ENCODE measurements around the gene LRRC9. TPM values are rescaled to one million over a fixed set of nuclear protein-coding genes. Genes with fewer than 3 reads are reported as not detected.

Gene LRRC9
- total and polyA plus RNA-seq, 2 donors (not counting 1 experiment from before 2014, with no cell fraction given), result not detected

- no peak for ATAC-seq (ENCODE audit: low read depth)
- Histone ChIP-seq H2AFZ (ENCODE audit: insufficient read depth, low read depth, low read length, poor library complexity, severe bottlenecking) (no peak overlapping the region), H3K27ac (ENCODE audit: low read length in 2 of 2) (no peak overlapping the region), H3K9me3 (ENCODE audit: control extremely low read depth in 1 of 3, control insufficient read depth in 2 of 3, insufficient read depth in 1 of 3, low read length in 2 of 3) (peaks cover 0 to 5% (median 0%) of the 10 kb centered on the region in 3 donors), H3K4me1 (ENCODE audit: control insufficient read depth in 2 of 2, insufficient read depth in 2 of 2, low read length in 2 of 2) (no peaks in the 10 kb centered on the region), H3K27me3 (replicated peaks in 1 of 4; ENCODE audit: control extremely low read depth in 1 of 4, control insufficient read depth in 3 of 4, insufficient read depth in 4 of 4, low read length in 3 of 4) (peaks cover 0 to 3% (median 1%) of the 10 kb centered on the region in 4 experiments), H4K20me1 (ENCODE audit: control insufficient read depth, insufficient read depth, low read length, poor library complexity, severe bottlenecking) (no peaks in the 10 kb centered on the region), H3K9ac (ENCODE audit: low read length) (no peak overlapping the region), H3K4me2 (replicated peaks; ENCODE audit: low read depth, low read length, poor library complexity, severe bottlenecking) (no peak overlapping the region), H3K4me3 (ENCODE audit: control extremely low read depth in 1 of 5, extremely low read depth in 1 of 5, insufficient read depth in 1 of 5, low read depth in 2 of 5, low read length in 4 of 5) (no peak overlapping the region), H3K36me3 (replicated peaks in 1 of 2; ENCODE audit: control extremely low read depth in 1 of 2, control insufficient read depth in 1 of 2, extremely low read depth in 1 of 2, insufficient read depth in 2 of 2, low read length in 1 of 2) (no peaks in the 10 kb centered on the region), H3K79me2 (ENCODE audit: control insufficient read depth, insufficient read depth, low read length) (no peaks in the 10 kb centered on the region)
- no peak for TF ChIP-seq CTCF (IDR thresholded peaks at IDR 0.05)
- TF ChIP-seq EZH2 (IDR thresholded peaks at IDR 0.05; ENCODE audit: borderline replicate concordance, insufficient read depth, low read depth, low read length, poor library complexity, severe bottlenecking), result no peak
- H3K4me1 Mint-ChIP-seq, result no peaks in the 10 kb centered on the region
- H3K4me3 Mint-ChIP-seq, result no peak overlapping the region
- H3K27me3 Mint-ChIP-seq, result peaks cover 10% of the 10 kb centered on the region
- H3K9me3 Mint-ChIP-seq (ENCODE audit: insufficient read depth), result no peaks in the 10 kb centered on the region
- H3K27ac Mint-ChIP-seq, result no peak overlapping the region
- no peak for DNase-seq
- WGBS (ENCODE audit: insufficient coverage), result 94% methylated on average over 2 of the region's 2 CpGs
- POLR2A ChIA-PET, result no interaction called here
- intact Hi-C loops (cut with micrococcal nuclease), result no loop called here
- CTCF ChIA-PET, result no interaction called here
Observed at GRCh38 chr14:59905188-59905587, 14.8 kb upstream of the LRRC9 start.

DNA sequence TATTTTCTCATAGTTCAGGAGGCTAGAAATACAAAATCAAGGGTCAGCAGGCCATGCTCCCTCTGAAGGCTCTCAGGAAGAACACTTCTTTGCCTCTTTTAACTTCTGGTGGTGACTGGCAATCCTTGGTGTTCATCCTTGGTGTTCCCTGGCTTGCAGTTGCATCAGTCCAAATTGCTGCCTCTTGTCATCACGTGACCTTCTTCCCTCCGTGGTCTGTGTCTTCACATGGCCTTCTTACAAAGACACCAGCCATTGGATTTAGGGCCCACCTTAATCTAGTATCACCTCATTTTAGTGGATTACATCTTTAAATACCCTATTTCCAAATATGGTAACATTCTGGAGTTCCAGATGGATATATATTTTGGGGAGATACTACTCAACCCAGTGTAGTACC lies 7.5 kb upstream of the LRRC9 start:
- no peaks in the 10 kb centered on the region for H3K9me3 Mint-ChIP-seq (ENCODE audit: insufficient read depth)
- no peak for TF ChIP-seq CTCF (IDR thresholded peaks at IDR 0.05)
- no peak for TF ChIP-seq EZH2 (IDR thresholded peaks at IDR 0.05; ENCODE audit: borderline replicate concordance, insufficient read depth, low read depth, low read length, poor library complexity, severe bottlenecking)
- no peak overlapping the region for H3K9ac ChIP-seq (ENCODE audit: low read length)
- no peaks in the 10 kb centered on the region for H3K36me3 ChIP-seq (replicated peaks in 1 of 2; ENCODE audit: control extremely low read depth in 1 of 2, control insufficient read depth in 1 of 2, extremely low read depth in 1 of 2, insufficient read depth in 2 of 2, low read length in 1 of 2)
- H3K4me2 ChIP-seq (replicated peaks; ENCODE audit: low read depth, low read length, poor library complexity, severe bottlenecking), result no peak overlapping the region
- no peaks in the 10 kb centered on the region for H3K79me2 ChIP-seq (ENCODE audit: control insufficient read depth, insufficient read depth, low read length)
- H3K4me3 ChIP-seq (ENCODE audit: control extremely low read depth in 1 of 5, extremely low read depth in 1 of 5, insufficient read depth in 1 of 5, low read depth in 2 of 5, low read length in 4 of 5), result no peak overlapping the region
- no peak overlapping the region for H3K27ac Mint-ChIP-seq
- H3K27me3 ChIP-seq (replicated peaks in 1 of 4; ENCODE audit: control extremely low read depth in 1 of 4, control insufficient read depth in 3 of 4, insufficient read depth in 4 of 4, low read length in 3 of 4), result peaks cover 0 to 14% (median 10%) of the 10 kb centered on the region in 4 experiments
- no peaks in the 10 kb centered on the region for H3K4me1 ChIP-seq (ENCODE audit: control insufficient read depth in 2 of 2, insufficient read depth in 2 of 2, low read length in 2 of 2)
- H2AFZ ChIP-seq (ENCODE audit: insufficient read depth, low read depth, low read length, poor library complexity, severe bottlenecking), result no peak overlapping the region
- H4K20me1 ChIP-seq (ENCODE audit: control insufficient read depth, insufficient read depth, low read length, poor library complexity, severe bottlenecking), result no peaks in the 10 kb centered on the region
- POLR2A ChIA-PET, result no interaction called here
- H3K27me3 Mint-ChIP-seq, result peaks cover 32% of the 10 kb centered on the region
- ATAC-seq (ENCODE audit: low read depth) (no peak), DNase-seq (no peak)
- CTCF ChIA-PET, result no interaction called here
- 69% methylated on average over 2 of the region's 2 CpGs for WGBS (ENCODE audit: insufficient coverage)
- H3K4me3 Mint-ChIP-seq, result no peak overlapping the region
- H3K27ac ChIP-seq (ENCODE audit: low read length in 2 of 2), result no peak overlapping the region
- H3K4me1 Mint-ChIP-seq, result no peaks in the 10 kb centered on the region
- intact Hi-C loops (cut with micrococcal nuclease), result no loop called here
- H3K9me3 ChIP-seq (ENCODE audit: control extremely low read depth in 1 of 3, control insufficient read depth in 2 of 3, insufficient read depth in 1 of 3, low read length in 2 of 3), result peaks cover 0 to 3% (median 0%) of the 10 kb centered on the region in 3 donors

Measured in B cell (primary cell).